CD4-positive, alpha-beta T cell treated with Interleukin-2 at 100 ng/mL for 4 hours (primary cell): ENCODE data around the gene GREB1L.
"Not testable (repeated sequence)": the region's sequence is repeated elsewhere in the genome, so short reads cannot be mapped to it uniquely, and the experiment has no call there.

Source experiments
- DNase-seq: peaks from one replicate; pipeline ENCODE4 v3.0.0-alpha.2; 2020; ENCODE audit warnings: low spot score

The GREB1L gene

GRCh38 chr18:21264651-21265050 lies 22.6 kb downstream of the GREB1L start:
- no peak for DNase-seq

GRCh38 chr18:21265971-21266673 lies 24.1 kb downstream of the GREB1L start:
- no peak for DNase-seq

DNA sequence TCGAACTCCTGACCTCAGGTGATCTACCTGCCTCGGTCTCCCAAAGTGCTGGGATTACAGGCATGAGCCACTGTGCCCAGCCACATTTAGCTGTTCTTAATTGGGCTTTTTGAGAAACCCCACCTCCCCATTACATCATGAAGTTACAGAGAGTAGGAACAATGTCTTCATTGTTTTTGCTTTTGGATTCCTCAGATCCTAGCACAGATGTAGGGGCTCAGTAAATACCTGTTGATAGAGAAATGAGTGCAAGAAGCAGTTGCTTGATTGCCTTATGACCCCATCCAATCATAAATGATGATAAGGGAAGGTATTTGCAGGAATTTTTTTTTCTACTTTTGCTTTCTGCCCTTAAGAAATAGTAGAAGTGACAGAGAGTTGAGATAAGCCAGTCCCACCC lies 25.4 kb downstream of the GREB1L start:
- DNase-seq = no peak

DNA sequence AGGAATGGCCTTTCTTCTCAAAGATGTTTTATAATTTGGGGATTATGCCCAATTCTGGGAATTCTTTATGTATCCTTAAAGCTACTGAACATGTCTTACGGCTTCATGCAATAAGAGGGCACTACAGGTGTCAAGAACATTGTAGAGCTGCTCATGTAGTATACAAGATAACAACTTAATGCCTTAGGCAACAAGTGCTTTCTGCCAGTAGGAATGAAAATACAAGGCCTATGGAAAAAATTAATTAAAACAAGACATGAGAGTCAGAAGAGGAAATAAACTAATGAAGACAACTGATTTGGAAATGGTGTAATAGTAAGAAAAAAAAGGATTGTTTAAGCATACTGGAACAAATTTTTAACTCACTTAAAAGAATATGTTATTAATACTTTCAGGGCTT lies 27.3 kb downstream of the GREB1L start:
- no peak for DNase-seq

DNA sequence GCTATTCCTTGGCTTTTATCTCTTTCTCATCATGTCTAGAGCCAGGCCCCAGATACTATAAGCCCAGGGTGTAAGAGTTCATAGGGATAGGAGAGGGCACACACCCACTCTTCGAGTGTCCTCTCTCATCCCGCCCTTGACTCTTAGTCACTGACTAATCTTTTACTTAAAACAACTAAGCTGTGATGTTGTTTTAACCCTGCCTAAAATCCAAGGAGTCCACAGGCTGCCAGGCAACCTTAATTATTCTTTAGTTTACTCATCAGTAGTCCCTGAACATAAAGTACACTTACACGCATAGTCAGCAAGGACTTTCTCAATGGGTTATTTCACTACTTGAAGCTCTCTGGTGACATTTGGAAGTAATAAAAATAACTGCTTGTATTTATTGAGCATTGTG lies 28.4 kb downstream of the GREB1L start:
- DNase-seq = no peak

GRCh38 chr18:21272016-21272579 lies 30.1 kb downstream of the GREB1L start:
- no peak for DNase-seq

- DNase-seq = no peak
Observed at GRCh38 chr18:21273568-21273967, 31.5 kb downstream of the GREB1L start.

GRCh38 chr18:21275645-21276044 lies 33.6 kb downstream of the GREB1L start:
- no peak for DNase-seq

GRCh38 chr18:21277578-21277977 lies 35.5 kb downstream of the GREB1L start:
- no peak for DNase-seq

DNA sequence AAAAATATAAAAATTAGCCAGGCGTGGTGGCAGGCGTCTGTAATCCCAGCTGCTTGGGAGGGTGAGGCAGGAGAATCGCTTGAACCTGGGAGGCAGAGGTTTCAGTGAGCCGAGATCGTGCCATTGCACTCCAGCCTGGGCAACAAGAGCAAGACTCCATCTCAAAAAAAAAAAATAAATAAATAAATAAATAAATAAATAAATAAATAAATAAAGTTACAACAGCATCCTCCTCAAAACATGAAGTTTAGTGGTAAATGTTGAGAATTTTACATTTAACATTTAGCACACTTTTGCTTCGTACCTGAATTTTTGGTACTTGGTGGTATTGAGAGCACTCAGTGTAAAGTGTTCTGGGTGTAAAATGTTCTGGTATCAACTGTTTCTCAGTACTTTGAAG lies 36.2 kb downstream of the GREB1L start:
- DNase-seq = not testable (repeated sequence)

GRCh38 chr18:21281603-21282002 lies 39.6 kb downstream of the GREB1L start:
- DNase-seq = no peak

DNA sequence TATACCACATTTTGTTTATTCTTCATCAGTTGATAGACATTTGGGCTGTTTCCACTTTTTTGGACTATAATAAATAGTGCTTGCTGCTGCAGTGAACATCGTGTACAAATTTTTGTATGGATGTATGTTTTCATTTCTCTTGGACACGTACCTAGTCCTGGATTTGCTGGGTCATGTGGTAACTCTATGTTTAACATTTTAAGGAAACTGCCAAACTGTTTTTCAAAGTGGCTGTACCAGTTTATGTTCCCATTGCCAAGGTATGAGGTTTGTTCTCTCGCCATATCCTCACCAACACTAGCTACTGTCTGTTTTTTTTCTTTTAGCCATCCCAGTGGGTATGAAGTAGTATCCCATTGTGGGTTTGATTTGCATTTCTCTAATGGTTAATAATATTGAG lies 42.5 kb downstream of the GREB1L start:
- no peak for DNase-seq

- DNase-seq = no peak
Observed at GRCh38 chr18:21289827-21290226, 47.8 kb downstream of the GREB1L start.

- DNase-seq = no peak
Observed at GRCh38 chr18:21291106-21291505, 49.1 kb downstream of the GREB1L start.

- DNase-seq = no peak
Observed at GRCh38 chr18:21293479-21293878, 51.4 kb downstream of the GREB1L start.

- no peak for DNase-seq
Observed at GRCh38 chr18:21295101-21295500, 53.1 kb downstream of the GREB1L start.

GRCh38 chr18:21296045-21296444 lies 54.0 kb downstream of the GREB1L start:
- DNase-seq = no peak

DNA sequence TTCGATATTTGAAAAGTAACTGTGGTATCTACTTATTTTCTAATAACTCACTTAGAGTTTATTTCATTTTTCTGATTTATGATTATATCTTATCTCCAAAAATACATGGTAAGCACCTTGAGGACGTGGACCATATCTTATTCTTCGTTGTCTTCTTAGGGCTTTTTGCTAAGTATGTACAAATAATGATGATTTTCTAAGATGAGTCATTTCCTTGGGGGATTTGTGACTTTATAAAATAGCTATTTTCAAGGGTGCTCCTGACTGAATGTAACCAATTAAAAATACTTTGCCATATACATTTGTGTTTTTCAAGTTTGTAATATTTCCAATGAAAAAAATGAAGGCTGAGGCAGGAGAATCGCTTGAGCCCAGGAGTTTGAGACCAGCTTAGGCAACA lies 56.3 kb downstream of the GREB1L start:
- no peak for DNase-seq

- no peak for DNase-seq
Observed at GRCh38 chr18:21300035-21300907, 58.2 kb downstream of the GREB1L start.

DNA sequence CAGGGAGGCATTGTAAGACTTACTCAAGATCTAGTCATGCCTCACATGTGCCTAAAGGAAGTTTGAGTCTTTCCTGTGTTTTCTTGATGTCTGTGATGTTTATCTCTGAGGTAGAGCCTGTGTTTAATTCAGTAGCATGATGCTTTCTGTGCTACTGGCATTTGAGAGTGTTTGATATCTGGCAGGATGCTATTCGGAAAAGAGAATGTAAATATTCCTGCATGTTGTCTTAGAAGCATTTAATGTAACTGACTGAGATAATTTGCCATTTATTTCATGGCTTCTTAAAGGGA lies 58.8 kb downstream of the GREB1L start:
- DNase-seq = no peak

GRCh38 chr18:21303445-21303844 lies 61.4 kb downstream of the GREB1L start:
- no peak for DNase-seq

- DNase-seq = no peak
Observed at GRCh38 chr18:21303895-21304294, 61.9 kb downstream of the GREB1L start.

DNA sequence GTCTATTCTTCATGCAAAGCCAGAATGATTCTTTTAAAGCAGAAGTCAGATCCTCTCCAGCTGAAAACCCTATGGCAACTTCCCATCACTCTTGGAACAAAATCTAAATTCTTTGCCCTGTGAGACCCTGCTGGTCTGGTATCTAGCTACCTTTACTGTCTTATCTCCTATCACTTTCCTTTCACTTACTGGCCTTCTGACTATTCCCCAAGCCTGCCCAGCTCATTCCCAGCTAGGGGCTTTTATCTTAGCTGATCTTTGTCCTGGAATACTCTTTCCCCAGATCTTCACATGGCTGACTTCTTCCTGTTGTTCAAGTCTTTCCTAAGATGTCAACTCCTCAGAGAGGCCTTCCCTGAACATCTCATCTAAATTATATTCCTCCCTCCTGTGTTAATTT lies 63.6 kb downstream of the GREB1L start:
- DNase-seq = no peak
